NCI-H1048 (cell line): ENCODE results near the gene ZDHHC6.
"Not testable (repeated sequence)": the region's sequence is repeated elsewhere in the genome, so short reads cannot be mapped to it uniquely, and the experiment has no call there.

Source experiments
- DNase-seq: peaks from one replicate; lab custom pipeline; 2025; lab: John Stamatoyannopoulos, UW

Gene ZDHHC6

GRCh38 chr10:112442063-112442462 is 4.7 kb downstream of the ZDHHC6 start:
- DNase-seq = no peak

GRCh38 chr10:112441520-112441919 is 5.2 kb downstream of the ZDHHC6 start:
- DNase-seq = no peak

DNA sequence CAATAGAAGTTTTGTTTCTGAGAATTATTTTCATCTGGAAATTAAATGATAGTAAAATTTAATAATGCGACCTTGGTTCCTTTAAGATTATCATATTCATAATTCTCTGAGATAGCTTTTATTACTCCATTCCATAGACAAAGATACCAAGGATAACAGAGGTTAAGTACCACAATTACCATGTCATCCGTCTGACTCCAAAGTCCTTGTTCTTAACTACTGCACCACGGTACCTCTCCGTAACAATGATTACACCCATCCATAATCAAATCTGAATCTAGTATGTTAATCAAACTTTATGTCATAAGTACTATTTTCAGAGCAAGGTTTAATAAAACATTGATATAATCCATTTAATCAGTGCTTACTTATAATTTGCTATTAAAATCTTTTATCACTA is 8.4 kb downstream of the ZDHHC6 start:
- no peak for DNase-seq

DNA sequence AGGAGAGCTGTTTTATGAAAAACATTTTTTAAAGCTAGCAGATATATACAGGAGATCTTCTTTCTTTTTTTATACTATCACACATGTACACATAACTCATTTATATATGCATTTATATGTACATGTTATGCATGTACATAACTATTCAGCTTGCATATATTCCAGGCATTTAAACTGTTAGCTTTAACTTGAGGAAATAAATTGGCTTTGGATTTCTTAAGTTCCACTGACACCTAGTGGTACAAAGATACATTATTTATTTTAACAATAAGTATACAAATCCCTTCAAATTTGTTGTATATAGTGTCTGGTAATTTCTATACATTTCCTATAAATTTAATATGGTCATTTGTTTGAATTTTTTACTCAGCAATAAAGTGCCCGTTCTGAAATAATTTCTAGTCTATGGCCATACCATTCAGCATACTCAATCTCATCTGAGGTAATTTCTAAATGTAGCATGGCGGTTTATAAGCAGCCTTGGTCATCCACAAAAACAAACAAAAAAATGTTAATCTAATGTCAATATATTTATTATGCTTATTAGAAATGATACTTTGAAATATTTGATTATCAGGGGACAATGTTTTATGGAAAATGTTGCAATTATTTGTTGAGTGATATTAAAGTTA is 11.6 kb downstream of the ZDHHC6 start:
- no peak for DNase-seq

- DNase-seq = no peak
Measured at GRCh38 chr10:112433136-112433535, 13.6 kb downstream of the ZDHHC6 start.

GRCh38 chr10:112429654-112430230 is 17.0 kb downstream of the ZDHHC6 start:
- no peak for DNase-seq

- no peak for DNase-seq
Measured at GRCh38 chr10:112429147-112429546, 17.6 kb downstream of the ZDHHC6 start.

GRCh38 chr10:112426111-112426510 is 20.6 kb downstream of the ZDHHC6 start:
- no peak for DNase-seq

GRCh38 chr10:112424651-112425050 is 22.1 kb downstream of the ZDHHC6 start:
- DNase-seq = no peak

DNA sequence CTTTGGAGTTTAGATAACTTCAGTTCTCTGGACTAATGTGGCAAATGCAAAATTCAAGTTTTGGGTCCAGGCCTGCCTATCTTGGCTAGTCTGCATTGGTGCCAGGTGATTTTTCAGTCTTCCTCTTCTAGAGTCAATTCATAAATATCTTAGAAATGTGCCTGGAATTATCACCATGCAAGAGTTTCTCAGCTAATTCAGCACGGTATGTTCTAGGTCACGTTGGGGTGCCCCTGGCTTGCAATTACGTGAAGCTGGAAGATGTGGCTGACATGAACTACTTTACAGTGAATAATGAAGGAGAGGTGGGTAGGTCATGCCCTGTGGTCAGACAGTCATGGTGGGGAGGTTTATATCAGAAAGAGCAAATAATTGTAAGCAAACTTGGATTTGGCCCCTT is 25.0 kb downstream of the ZDHHC6 start:
- no peak for DNase-seq

GRCh38 chr10:112412696-112413095 is 34.0 kb downstream of the ZDHHC6 start:
- DNase-seq = no peak

DNA sequence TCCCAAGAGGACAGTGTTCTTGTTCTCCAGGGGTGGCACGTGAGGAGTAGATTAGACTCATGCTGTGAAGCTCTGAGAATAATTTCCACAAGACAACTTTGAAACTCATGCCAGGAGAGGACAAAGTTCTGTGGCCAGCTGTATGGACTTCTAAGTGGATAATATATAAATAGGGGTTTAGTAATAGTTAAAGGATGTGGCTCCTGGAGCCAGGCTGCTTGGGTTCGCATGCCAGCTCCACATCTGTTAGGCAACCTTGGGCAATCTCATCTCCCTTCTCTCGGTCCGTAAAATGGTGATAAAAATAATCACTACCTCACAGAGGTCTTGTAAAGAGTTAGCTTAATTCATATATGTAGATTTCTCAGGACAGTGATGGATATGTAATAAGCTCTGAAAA is 37.0 kb downstream of the ZDHHC6 start:
- DNase-seq = no peak

- DNase-seq = no peak
Measured at GRCh38 chr10:112409299-112409698, 37.4 kb downstream of the ZDHHC6 start.

- DNase-seq = no peak
Measured at GRCh38 chr10:112407696-112408095, 39.0 kb downstream of the ZDHHC6 start.

- not testable (repeated sequence) for DNase-seq
Measured at GRCh38 chr10:112406806-112407205, 39.9 kb downstream of the ZDHHC6 start.

- no peak for DNase-seq
Measured at GRCh38 chr10:112404617-112405016, 42.1 kb downstream of the ZDHHC6 start.

DNA sequence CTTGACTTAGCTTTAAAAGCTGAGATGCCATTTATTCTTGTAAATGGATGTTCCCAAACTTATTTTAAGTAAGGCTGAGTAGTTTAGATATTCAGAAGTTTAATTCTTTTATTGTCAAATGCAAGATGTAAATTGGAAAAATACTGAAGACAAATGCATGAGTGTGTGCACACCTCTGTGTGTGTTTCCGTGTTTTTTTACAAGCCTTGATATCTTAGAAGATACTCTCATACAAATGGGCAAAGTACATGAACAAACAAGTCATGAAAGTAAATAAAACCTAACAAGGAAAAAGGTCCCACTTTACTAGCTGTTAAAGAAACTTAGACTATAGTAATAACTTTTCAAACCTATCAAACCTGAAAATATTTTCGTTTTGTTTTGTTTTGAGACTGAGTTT is 43.8 kb downstream of the ZDHHC6 start:
- no peak for DNase-seq

- no peak for DNase-seq
Measured at GRCh38 chr10:112397592-112397991, 49.1 kb downstream of the ZDHHC6 start.

- no peak for DNase-seq
Measured at GRCh38 chr10:112395809-112396530, 50.7 kb downstream of the ZDHHC6 start.

DNA sequence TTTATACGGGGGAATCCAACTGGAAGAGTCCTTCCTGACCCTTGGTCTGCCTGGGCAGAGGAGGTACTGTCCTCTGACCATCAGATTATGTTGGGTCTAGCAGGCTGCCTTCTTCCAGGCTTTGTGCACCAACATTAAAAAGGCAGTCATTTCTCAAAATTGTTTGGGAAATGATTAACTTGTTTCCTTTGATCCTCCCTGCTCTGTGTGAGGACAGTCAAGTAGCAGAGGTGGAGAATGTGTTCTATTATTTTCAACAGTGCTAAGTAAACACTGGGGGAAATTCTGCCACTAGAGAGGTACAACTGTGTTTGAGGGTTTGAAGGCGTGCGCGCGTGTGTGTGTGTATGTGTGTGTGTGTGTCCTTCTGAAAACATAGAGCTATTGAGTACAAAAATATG is 52.2 kb downstream of the ZDHHC6 start:
- no peak for DNase-seq

DNA sequence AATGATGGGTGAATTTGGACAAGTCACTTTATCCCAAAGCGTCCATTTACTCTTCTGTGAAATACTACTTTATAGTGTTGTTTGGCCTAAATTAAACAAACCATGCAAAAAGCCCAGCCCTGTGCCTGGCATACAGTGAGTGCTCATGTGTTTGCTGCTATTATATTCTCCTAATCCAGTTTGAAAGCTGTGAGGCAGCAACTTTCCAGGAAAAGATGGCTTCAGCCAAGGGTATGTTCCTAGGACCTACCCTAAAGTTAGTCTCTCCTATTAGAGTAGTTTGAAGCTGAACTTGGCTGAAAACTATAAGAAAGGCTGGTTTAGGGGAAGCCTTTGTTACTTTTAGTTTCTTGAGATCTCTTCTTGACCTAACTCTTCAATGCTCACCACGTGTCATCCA is 52.9 kb downstream of the ZDHHC6 start:
- DNase-seq = no peak

DNA sequence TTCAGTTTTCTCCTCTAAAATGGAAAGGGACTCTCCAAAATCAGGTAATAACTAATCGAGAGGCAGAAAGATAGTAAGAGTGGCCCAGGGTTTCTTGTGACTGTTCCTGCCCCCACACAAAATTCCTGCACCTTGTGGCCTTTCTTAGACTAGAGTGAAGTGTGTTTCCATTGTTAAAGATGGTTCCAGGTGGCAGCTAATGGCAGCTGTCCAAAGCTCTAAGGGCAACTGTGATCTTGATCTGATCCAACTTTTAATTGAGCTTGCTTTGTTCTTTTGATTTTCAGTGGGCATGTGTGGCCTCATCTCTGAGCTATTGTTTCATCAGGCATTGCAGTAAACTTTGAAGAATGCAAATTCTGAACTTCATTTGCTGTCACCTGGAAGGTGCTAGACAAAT is 53.4 kb downstream of the ZDHHC6 start:
- no peak for DNase-seq

- no peak for DNase-seq
Measured at GRCh38 chr10:112390125-112390703, 56.5 kb downstream of the ZDHHC6 start.
